T-helper 2 cell treated with Interferon-gamma antibody and Interleukin-4, amounts not matched to agents 100 ng/mL and 5 ng/mL, for 36 hours (primary cell): ENCODE data around the gene SCAPER. TPM values are rescaled to one million over a fixed set of nuclear protein-coding genes. Genes with fewer than 3 reads are reported as not detected.
"Not testable (repeated sequence)": the region's sequence is repeated elsewhere in the genome, so short reads cannot be mapped to it uniquely, and the experiment has no call there.

Experiments used
- intact Hi-C: fragments of 100-400 bp; cut with micrococcal nuclease; formaldehyde crosslinking; loops from one replicate; pipeline ENCODE4 v1.15.1; 2023
- total RNA-seq: library from RNA; stranded (reverse); gene quantifications from 2 replicates; pipeline ENCODE4 v1.2.3, GENCODE V29; 2022

The SCAPER gene
- total RNA-seq, 1 donor from 2014 or later: 25.0 TPM

DNA sequence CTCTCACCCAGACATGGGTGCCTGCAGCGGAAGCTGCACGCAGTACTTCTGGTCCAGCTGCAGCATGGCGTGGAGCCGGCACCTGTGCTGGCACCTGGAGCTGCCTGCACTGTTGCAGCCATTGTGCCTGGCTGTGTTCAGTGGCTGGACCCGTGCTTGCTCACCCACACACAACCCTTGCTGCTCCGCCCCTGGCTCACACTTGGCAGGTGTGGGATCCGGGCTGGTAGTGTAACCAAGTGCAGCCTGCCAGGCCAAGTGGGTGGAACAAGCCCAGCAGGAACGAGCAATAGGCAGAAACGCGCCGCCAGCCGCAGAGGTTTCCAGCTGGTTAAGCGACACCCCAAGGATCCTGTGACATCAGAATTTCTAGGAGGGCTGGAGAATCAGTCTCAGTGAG, 11.2 kb upstream of the SCAPER start:
- intact Hi-C loops: no loop called here

DNA sequence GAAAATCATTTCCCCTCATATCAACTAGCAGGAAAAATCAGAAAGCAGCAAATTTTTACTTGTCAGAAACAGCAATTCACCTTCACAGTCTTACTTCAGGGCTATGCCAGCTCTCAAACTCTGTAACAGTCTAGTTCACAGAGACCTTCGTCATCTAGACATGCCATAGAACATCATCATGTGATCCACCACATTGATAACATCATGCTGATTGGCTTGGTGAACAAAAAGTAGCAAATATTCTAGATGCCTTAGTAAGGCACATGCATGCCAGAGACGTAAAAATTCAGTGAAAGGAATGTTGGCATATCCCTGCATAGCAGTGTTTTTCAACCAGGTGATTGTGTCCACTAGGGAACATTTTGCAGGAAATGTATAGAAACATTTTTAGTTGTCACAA, 8.6 kb upstream of the SCAPER start:
- intact Hi-C loops: no loop called here

DNA sequence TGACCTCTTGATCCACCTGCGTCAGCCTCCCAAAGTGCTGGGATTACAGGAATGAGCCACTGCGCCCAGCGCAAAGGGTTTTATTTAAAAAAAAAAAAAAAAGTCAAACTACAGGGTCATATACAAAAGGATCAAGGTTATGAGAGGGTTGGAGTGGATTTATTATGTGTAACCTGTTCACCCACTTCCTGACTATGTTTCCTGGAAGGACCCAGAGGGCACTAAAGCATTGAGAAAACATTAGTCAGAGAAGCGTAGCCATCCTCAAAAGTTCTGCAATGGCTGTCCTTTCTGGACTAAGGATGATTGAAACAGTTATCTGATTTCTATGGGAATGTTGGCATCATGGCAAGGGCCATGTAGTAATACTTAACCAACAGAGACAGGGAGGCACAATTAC, 7.3 kb upstream of the SCAPER start:
- intact Hi-C loops: no loop called here

DNA sequence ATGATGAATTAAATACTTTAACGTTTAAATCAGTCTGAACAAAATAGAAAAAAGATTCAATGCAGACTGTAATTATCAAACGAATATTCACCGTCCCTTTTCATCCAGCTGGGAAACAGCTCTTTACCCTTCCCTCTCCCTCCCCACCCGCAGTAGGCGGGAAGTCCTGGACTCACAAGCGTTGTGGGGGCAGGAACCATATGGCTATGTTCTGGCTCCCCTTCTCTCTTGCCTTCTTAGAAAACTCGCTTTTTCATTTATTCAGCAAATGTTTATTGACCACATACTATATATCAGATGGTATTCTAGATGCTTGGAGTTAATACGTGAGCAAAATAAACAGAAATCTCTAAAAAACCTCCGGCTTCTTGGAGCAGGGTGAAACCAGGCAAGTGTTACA, 715 bp upstream of the SCAPER start:
- intact Hi-C loops: loop anchor here (1.0 to 5.0 kb wide), 3 partner anchors 25 to 1454 kb away; partner anchors contain the start of genes HMG20A, PEAK1, RCN2 and SIN3A

GRCh38 chr15:76904461-76905012, 603 bp downstream of the SCAPER start:
- intact Hi-C loops: loop anchor here (1.0 to 5.0 kb wide), 3 partner anchors 27 to 1452 kb away; partner anchors contain the start of genes HMG20A, PEAK1, RCN2 and SIN3A

DNA sequence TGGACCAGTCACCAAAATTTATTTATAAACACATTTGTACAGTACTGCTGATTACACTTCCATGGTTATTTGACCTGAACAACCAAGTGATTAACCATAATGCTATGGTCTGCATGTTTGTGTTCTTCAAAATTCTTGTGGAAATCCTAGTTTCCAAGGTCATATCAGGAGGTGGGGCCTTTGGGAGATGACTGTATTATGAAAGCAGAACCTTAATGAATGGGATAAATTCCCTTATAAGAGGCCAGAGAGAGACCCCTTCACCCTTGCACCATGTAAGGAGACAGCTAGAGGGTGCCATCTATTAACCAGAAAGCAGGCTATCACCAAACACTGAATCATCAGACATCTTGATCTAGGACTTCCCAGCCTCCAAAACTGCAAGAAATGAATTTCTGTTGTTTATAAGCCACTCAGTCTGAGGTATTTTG, 1.9 kb downstream of the SCAPER start:
- intact Hi-C loops: no loop called here

DNA sequence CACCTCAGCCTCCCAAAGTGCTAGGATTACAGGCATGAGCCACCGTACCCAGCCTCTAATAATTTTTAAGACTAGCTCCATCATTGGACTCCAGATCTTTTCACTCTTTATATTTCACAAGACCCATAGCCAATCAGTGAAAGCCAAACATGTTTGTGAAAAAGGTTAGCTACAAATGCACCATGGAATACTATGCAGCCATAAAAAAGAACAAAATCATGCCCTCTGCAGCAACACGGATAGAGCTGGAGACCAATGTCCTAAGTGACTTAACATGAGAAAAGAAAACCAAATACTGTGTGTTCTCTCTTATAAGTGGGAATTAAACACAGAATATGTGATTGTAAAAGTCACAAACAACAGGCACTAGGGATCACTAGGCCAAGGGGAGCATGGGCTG, 3.2 kb downstream of the SCAPER start:
- intact Hi-C loops: no loop called here

DNA sequence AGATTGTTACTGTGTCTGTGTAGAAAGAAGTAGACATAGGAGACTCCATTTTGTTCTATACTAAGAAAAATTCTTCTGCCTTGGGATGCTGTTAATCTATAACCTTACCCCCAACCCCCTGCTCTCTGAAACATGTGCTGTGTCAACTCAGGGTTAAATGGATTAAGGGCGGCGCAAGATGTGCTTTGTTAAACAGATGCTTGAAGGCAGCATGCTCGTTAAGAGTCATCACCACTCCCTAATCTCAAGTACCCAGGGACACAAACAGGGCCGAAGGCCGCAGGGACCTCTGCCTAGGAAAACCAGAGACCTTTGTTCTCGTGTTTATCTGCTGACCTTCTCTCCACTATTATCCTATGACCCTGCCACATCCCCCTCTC, 5.2 kb downstream of the SCAPER start:
- intact Hi-C loops: not testable (repeated sequence)

GRCh38 chr15:76899176-76899930, 5.8 kb downstream of the SCAPER start:
- intact Hi-C loops: not testable (repeated sequence)

DNA sequence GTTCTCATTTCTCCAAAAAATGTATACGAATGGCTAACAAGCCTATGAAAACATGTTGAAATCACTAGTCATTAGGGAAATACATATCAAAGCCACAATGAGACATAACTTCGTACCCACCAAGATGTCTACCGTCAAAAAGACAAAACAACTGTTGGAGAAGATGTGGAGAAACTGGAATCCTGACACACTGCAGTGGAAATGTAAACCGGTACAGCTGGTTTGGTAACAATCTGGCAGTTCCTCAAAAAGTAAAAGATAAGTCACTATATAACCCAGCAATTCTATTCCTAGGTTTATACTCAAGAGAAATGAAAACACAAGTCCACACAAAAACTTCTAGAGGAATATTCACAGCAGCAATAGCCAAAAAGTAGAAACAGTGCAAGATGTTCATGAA, 7.0 kb downstream of the SCAPER start:
- intact Hi-C loops: no loop called here

DNA sequence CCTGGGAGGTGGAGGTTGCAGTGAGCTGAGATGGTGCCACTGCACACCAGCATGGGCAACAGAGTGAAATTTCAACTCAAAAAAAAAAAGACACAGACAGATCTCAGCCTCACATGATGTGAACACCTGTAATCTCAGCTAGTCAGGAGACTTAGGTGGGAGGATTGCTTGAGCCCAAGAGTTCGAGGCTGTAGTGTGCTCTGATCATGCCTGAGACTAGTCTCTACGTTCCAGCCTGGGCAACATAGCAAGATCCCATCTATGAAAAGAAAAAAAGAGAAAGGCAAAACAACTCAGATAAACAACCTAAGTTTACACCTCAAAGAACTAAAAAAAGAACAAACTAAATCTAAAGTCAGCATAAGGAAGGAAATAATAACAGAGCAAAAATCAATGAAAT, 11.0 kb downstream of the SCAPER start:
- intact Hi-C loops: no loop called here

GRCh38 chr15:76892836-76893235, 12.3 kb downstream of the SCAPER start:
- intact Hi-C loops: not testable (repeated sequence)

- intact Hi-C loops: not testable (repeated sequence)
Observed at GRCh38 chr15:76887280-76888141, 17.6 kb downstream of the SCAPER start.

GRCh38 chr15:76885212-76885611, 19.9 kb downstream of the SCAPER start:
- intact Hi-C loops: no loop called here

- intact Hi-C loops: no loop called here
Observed at GRCh38 chr15:76875911-76876310, 29.2 kb downstream of the SCAPER start.

- intact Hi-C loops: not testable (repeated sequence)
Observed at GRCh38 chr15:76873066-76873465, 32.1 kb downstream of the SCAPER start.

- intact Hi-C loops: no loop called here
Observed at GRCh38 chr15:76871930-76872329, 33.2 kb downstream of the SCAPER start.

DNA sequence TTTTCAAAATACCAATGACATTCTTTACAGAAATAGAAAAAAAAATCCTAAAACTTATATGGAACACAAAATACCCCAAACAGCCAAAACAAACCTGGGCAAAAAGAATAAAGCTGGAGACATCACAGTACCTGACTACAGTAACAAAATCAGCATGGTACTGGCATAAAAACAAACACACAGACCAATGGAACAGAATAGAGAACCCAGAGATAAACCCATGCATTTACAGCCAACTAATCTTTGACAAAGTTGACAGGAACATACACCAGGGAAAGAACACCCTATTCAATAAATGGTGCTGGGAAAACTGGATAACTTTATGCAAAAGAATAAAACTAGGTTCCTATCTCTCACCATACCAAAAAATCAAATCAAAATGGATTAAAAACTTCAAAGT, 36.4 kb downstream of the SCAPER start:
- intact Hi-C loops: loop anchor here (10.0 kb wide), 1 partner anchor 634 kb away; no protein-coding TSS in a partner anchor

DNA sequence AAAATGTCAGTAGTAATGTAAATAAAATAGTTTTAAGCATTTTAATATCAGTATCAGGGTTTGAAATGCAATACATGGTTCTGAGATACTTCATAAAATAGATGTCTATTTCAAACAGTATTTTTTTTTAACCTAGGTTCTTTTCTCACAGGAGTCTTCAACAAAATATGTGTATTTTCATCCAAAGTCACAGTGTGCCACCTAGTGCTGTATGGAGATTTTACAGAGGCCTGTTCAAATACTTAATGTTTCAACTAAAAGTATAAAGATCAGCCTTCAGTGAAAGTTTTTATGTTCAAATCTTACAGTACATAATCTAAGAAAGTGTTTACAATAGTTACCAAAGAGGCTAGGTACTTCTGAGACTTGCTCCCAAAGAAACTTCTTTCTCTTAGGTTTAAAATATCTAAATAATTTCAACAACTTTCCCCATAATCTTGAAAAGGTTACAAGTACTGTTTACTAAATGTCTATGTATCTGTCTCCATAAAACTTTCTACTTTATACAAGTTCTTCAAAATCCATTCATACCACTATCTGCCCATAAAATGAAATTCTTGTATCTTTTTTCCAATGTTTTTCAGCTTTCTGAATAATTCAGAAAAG, 38.3 kb downstream of the SCAPER start:
- intact Hi-C loops: loop anchor here (10.0 kb wide), 1 partner anchor 632 kb away; no protein-coding TSS in a partner anchor

DNA sequence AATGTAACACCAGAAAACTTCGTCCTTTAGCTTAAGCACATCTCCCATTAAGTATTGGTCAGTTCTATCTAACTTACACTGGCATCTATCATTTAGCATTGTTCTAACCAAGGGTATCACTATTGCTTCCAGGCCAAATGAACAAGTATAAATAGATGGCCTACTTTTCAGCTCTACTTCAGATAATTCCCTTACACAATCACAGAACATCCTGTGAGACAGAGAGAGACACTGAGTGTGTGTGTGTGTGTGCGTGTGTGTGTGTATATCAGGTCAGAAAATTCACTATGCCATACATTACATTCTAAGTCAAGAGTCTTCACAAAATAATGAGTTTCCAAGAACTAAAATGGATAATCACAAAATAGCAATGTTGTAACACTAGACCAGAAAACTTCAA, 39.1 kb downstream of the SCAPER start:
- intact Hi-C loops: loop anchor here (10.0 kb wide), 1 partner anchor 631 kb away; no protein-coding TSS in a partner anchor

DNA sequence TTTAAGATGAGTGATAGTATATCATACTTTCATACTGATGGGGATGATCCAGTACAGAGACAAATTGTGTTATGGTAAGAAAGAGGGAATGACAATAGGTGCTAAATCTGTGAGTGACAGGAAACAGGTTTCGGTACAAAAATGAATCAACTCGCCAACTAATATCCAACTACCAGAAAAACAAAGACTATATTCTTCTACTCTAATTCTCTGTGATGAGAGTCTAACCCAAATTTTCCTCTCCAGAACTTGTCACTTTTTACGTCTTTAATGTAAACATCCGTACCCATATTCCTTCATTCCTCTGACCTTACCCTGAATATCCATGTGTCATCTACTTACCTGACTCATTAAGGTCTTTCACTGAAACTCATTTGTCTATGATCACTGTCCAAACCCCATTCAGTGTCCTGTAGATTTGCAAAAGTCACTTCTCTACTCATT, 39.6 kb downstream of the SCAPER start:
- intact Hi-C loops: loop anchor here (10.0 kb wide), 1 partner anchor 631 kb away; no protein-coding TSS in a partner anchor
